HT1080 (cell line): Measurements from ENCODE around the gene C4BPB. TPM values are rescaled to one million over a fixed set of nuclear protein-coding genes. Genes with fewer than 3 reads are reported as not detected.
"Not testable (repeated sequence)": the region's sequence is repeated elsewhere in the genome, so short reads cannot be mapped to it uniquely, and the experiment has no call there.

ENCODE experiments used
- DNase-seq: peaks from one replicate; pipeline ENCODE4 v3.0.0-alpha.2; 2015; ENCODE audit warnings: low read depth
- polyA plus RNA-seq, 2 experiments: library from polyadenylated mRNA; depleted of rRNA; stranded (reverse); fragments of >200 nt; gene quantifications; 2 replicates each; pipeline ENCODE4 v1.2.3, GENCODE V29; 2015
- total RNA-seq: library from RNA; depleted of rRNA; stranded (reverse); fragments of >200 nt; shearing (Covaris generic); gene quantifications from 2 replicates; pipeline ENCODE4 v1.2.3, GENCODE V29; 2014; rRNA removed

Gene C4BPB, protein sequence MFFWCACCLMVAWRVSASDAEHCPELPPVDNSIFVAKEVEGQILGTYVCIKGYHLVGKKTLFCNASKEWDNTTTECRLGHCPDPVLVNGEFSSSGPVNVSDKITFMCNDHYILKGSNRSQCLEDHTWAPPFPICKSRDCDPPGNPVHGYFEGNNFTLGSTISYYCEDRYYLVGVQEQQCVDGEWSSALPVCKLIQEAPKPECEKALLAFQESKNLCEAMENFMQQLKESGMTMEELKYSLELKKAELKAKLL
- total RNA-seq = not detected in 2 replicates
- polyA plus RNA-seq (2015; cell fraction: cytosol; rRNA removed) = not detected in 2 replicates
- not detected in 2 replicates for polyA plus RNA-seq (2015; cell fraction: nucleus; rRNA removed)

- DNase-seq = peak; percentile 25
These were observed at the start of gene C4BPB for GRCh38 chr1:207088701-207089626. C4BPB (plus strand) TSS chr1:207088860; CDS start chr1:207089532, 672 bp downstream.

DNA sequence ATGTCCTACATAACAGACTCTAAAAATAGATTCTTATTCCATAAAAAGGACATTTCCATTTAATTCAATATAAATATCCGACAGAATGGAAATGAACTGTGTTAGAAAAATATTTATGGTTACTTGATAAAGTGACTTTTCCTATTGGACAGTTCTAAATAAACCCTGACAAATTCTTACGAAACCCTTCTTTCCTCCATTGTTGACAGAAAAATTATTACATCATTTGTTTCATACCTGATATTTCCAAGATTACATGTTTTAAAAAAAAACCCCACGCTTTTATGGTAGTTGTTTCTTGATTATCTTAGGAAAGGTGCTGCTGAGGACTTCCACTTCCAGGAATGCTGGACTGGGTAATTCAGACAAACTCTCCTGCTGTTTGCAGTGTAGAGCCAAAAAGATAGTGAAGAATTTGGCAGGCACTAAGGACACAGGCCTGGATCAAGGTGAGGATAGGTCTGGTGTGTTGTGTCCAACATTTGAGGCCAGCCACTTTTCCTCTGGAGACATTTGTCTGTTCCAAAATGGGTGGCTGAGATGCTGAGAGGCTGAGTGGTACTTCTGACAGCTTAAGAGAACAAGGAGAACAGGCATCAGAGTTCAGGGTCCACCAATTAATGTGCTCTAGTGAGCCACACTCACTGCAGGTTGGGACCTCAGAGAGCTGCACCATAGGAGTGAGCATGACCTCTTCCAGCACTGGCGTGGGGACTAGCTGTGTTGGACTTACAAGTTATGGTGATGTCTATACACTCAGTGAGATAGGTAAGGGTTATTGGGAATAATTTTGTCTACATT is 49.1 kb upstream of the C4BPB start:
- DNase-seq = no peak

DNA sequence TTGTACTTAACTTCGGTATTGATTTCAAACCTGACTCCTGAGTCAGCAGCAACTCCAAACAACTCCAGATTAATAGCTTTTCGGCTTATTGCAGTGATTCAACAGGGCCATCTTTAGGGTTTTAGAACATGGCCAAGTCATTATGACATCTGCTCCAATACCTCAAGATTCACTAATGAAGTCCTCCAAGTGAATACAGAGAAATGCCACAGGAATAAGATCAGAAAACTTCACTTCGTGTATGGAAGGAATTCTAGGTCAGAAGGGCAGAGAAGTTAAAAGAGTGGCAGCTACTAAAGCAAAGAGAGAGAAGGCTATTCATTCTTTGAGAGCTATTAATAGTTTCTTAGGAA is 48.5 kb upstream of the C4BPB start:
- no peak for DNase-seq

GRCh38 chr1:207041397-207041796 is 47.3 kb upstream of the C4BPB start:
- DNase-seq = not testable (repeated sequence)

DNA sequence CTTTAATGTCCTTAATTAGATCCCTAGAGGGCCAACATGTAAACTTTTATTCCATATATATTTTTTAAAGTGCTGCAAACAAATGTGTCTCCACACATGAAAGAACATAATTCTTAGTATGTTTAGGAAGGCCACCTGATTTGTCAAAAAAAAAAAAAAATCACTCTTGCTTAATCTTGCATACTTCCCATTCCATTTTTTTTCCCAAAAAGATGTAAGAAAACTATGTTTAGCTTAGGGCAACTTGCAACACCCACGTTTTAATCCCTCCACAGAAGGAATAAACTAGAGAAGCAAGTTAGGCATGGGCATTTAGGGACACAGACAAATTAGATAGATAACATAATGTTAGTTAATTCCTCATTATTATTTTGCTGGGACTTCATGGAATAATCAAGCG is 43.2 kb upstream of the C4BPB start:
- no peak for DNase-seq

DNA sequence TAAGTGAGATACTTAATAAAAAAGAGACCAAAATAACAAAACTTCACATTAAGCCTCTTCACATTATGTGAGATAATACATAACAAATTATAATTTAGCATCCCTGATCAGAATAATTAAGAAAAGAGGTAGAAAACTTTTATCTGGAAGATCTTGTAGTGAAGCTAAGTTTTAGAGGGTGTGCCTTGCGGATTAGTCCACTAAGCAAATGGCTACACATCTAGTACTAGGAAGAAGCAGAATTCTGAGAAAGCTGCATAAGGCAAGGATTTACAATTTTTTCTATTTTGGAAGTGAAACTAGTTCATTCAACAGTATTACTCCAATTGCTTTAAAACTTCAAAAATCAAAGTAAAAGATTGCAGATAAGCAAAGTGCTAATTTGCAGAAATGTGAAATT is 41.2 kb upstream of the C4BPB start:
- DNase-seq = no peak

GRCh38 chr1:207048041-207048440 is 40.6 kb upstream of the C4BPB start:
- DNase-seq = no peak

DNA sequence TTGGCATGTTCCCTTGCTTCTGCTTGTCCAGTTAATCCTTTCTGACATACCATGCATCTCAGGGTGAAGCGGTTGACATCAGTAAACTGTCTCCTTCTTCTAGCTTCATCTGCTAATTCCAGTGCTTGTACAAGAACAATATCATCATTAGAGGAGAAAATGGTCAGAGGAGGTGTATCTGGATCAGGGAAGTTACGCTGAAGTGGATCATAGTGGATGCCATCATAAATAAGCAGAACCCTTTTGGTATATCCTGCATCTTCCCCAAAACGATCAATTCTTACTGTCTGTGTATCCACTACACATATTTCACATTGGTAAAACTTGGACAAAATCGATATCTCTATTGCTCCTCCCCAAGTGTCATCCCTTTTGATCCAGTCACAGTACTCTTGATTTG is 39.6 kb upstream of the C4BPB start:
- DNase-seq = no peak

DNA sequence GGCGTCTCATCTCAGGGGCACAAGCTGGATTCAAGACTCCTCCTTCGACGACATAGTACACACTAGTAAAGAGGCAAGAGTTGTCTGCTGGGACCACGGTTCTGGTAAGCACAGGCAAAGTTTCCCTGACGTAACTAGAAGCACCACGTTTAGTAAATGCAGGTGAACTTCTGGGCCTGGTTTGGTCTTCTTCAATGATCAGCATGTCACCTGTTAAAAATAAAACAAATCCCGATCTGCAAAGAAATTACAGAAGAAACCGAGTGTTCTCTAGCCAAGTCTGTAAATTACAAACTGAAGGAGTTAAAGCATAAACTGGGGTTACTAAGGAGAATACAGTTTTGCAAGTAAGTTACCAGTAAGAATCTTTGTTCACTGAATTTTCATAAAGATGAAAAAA is 39.1 kb upstream of the C4BPB start:
- DNase-seq = no peak

DNA sequence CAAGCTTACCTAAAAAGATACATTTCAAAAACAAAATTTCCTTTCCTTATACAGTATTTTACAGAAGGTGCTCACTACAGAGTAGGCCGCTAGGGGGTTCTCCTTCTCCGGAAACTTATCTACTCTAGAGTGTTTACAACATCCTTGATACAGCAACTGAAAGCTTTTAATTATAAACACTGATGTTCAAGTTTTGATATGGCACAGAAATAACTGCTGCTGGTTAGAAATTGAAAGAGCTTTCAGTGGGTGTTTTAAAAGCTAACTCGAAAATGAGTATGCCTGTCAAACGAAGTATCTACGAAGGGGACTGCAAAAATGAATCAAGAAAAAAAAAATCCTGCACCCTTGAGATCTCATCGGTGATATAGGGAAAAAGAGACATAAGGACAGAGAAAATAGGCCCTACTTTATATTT is 38.7 kb upstream of the C4BPB start:
- DNase-seq = peak; percentile 36

DNA sequence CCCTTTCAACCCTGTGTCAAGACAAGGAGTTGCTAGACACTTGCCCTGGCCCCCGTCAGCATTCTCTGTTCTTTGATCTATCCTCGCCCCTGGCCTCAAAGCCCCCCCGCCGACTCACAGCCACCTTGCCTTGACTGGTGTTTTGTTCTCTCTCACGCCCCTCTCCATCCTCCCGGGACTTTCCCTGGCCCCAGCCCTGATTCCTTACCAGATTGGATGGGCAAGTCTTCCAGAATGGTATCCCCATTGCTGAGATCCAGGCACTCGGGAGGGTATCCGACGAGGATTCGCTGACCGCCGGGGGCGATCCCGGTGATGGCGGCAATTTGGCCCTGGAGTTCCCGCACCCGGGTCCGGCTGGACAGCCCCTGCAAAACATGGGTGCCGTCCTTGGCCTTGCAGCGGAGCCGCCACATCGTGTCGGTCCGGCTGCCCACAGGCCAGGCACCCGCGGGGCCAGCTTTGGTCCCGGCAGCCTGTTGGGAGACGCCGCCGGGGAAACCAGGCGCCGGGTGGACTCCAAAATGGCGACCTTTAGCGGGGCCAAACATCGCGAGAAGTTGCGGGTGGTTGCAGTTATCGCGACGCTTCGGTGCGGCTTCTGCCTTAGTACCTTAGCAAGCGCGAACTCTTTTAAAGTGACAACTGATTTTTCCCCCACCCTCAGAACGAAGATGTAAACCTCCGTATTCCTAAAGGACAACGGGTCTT is 38.0 kb upstream of the C4BPB start:
- DNase-seq = peak; percentile 87

GRCh38 chr1:207051191-207051943 is 37.3 kb upstream of the C4BPB start, which contains the start of gene YOD1:
YOD1 (minus strand) TSS chr1:207051208; CDS start chr1:207051030, 178 bp downstream.
- peak; percentile 75 for DNase-seq

GRCh38 chr1:207052911-207053769 is 35.5 kb upstream of the C4BPB start, which contains the start of gene PFKFB2:
PFKFB2 (plus strand) TSS chr1:207053275; CDS start chr1:207054718, 1,443 bp downstream.
- DNase-seq = no peak

DNA sequence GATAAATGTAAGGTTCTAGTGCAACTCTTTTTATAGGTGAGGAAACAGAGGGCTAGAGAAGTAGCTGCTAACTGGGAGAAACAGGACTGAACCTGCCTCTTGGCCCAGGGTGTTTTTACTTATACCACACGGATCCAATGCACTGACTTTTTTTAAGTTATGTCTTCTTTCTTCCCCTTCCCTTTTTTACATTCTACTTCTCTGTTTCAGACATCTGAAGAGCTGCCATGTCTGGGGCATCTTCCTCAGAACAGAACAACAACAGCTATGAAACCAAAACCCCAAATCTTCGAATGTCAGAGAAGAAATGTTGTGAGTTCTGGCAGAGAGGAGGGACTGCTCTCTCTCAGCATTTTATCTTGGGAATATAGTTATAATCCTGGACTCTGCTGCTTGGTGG is 34.2 kb upstream of the C4BPB start:
- DNase-seq = no peak

GRCh38 chr1:207055386-207056001 is 33.2 kb upstream of the C4BPB start:
- DNase-seq = no peak

DNA sequence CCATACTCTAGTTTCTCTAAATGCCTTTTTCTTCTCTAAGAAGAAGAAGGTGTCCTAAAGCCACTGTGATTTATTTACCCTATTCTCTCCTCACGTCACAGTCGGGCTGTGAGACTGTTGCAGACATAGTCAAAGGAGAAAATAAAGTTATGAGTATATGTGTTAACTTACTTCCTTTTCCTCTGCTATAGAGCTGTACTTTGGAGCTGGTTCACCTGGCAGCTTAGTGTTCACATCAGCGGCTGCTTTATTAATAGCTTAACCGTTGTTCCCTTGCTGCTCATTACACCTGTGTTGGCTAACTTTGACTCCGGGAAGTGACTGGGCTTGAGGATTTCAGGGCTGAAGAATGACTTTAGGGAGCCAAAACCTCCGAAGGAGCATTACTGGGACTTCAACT is 32.0 kb upstream of the C4BPB start:
- no peak for DNase-seq

DNA sequence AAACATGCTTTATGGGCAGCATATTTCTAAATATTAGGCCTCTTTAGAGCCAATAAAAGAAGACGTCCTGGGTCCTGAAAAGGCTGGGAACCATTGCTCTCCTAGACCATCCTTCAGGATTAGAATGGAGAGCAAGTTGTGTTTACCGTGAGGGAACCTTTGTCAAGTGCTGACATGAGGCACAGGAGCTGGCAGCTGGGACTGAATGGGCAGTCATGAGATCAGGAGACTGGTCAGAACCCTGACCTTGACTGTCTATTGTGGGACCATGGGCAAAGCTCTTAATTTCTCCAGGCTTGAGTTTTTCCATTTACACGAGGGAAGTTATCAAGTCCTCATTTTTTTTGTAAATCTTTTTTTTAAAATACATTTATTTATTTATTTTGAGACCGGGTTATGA is 30.4 kb upstream of the C4BPB start:
- no peak for DNase-seq
